ENCODE data around the gene PCDH15.

DNA sequence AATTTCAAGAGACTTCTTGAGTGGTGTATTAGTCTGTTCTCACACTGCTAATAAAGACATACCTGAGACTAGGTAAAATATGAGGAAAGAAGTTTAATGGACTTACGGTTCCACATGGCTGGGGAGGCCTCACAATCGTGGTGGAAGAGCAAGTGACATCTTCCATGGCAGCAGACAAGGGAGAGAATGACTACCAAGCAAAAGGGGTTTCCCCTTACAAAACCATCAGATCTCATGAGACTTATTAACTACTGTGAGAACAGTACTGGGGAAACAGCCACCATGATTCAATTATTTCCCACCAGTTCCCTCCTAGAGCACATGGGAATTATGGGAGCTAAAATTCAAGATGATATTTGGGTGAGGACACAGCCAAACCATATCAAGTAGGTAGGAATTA is 150.5 kb downstream of the PCDH15 start:
- TF ChIP-seq, protein P1, sequence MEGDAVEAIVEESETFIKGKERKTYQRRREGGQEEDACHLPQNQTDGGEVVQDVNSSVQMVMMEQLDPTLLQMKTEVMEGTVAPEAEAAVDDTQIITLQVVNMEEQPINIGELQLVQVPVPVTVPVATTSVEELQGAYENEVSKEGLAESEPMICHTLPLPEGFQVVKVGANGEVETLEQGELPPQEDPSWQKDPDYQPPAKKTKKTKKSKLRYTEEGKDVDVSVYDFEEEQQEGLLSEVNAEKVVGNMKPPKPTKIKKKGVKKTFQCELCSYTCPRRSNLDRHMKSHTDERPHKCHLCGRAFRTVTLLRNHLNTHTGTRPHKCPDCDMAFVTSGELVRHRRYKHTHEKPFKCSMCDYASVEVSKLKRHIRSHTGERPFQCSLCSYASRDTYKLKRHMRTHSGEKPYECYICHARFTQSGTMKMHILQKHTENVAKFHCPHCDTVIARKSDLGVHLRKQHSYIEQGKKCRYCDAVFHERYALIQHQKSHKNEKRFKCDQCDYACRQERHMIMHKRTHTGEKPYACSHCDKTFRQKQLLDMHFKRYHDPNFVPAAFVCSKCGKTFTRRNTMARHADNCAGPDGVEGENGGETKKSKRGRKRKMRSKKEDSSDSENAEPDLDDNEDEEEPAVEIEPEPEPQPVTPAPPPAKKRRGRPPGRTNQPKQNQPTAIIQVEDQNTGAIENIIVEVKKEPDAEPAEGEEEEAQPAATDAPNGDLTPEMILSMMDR (IDR thresholded peaks at IDR 0.05; ENCODE audit: borderline replicate concordance, extremely low read depth, low read length, poor library complexity, severe bottlenecking): no peak
- TF ChIP-seq EZH2 (IDR thresholded peaks at IDR 0.05; ENCODE audit: borderline replicate concordance, low read depth, low read length, severe bottlenecking): no peak

Data from DND-41 (cell line).